Myocyte (in vitro differentiated cells): Measurements from ENCODE around the gene SYT11. TPM values are rescaled to one million over a fixed set of nuclear protein-coding genes. Genes with fewer than 3 reads are reported as not detected.
A peak's percentile ranks its signal among the peaks of the same experiment; 100 is the strongest.
"Not testable (repeated sequence)": the region's sequence is repeated elsewhere in the genome, so short reads cannot be mapped to it uniquely, and the experiment has no call there.

Source experiments
- DNase-seq: peaks from one replicate; pipeline ENCODE4 v3.0.0-alpha.2; 2012; ENCODE audit warnings: low read depth
- total RNA-seq: library from RNA; depleted of rRNA; stranded (reverse); fragments of >200 nt; gene quantifications from 2 replicates; pipeline ENCODE4 v1.2.3, GENCODE V29; 2014

The SYT11 gene
- total RNA-seq, 1 donor from 2014 or later, result 7.4 TPM

- peak; percentile 80 for DNase-seq
These were observed 809 bp downstream of the SYT11 start for GRCh38 chr1:155859881-155860871.

GRCh38 chr1:155860970-155861510, 1.7 kb downstream of the SYT11 start:
- DNase-seq, result no peak

GRCh38 chr1:155861896-155862295, 2.5 kb downstream of the SYT11 start:
- DNase-seq, result no peak

- peak; percentile 64 for DNase-seq
These were observed 5.0 kb downstream of the SYT11 start for GRCh38 chr1:155864393-155864792.

- DNase-seq, result no peak
These were observed 8.4 kb downstream of the SYT11 start for GRCh38 chr1:155867766-155868165.

- DNase-seq, result peak; percentile 63
These were observed 12.0 kb downstream of the SYT11 start for GRCh38 chr1:155871390-155871789.

- DNase-seq, result no peak
These were observed 13.2 kb downstream of the SYT11 start for GRCh38 chr1:155872527-155872926.

GRCh38 chr1:155873860-155874259, 14.5 kb downstream of the SYT11 start:
- DNase-seq, result no peak

- no peak for DNase-seq
These were observed 18.6 kb downstream of the SYT11 start for GRCh38 chr1:155877945-155878344.

GRCh38 chr1:155880251-155880650, 20.9 kb downstream of the SYT11 start:
- no peak for DNase-seq

- DNase-seq, result no peak
These were observed 21.6 kb downstream of the SYT11 start for GRCh38 chr1:155880950-155881349.

- no peak for DNase-seq
These were observed 22.9 kb downstream of the SYT11 start for GRCh38 chr1:155882235-155882634.

- no peak for DNase-seq
These were observed 23.4 kb downstream of the SYT11 start for GRCh38 chr1:155882766-155883165.

- peak; percentile 59 for DNase-seq
These were observed 24.9 kb downstream of the SYT11 start for GRCh38 chr1:155884031-155884960.

GRCh38 chr1:155884982-155885381, 25.6 kb downstream of the SYT11 start:
- no peak for DNase-seq

- DNase-seq, result peak; percentile 34
These were observed 29.1 kb downstream of the SYT11 start for GRCh38 chr1:155888481-155888880.

- no peak for DNase-seq
These were observed 30.2 kb downstream of the SYT11 start for GRCh38 chr1:155889566-155889965.

- no peak for DNase-seq
These were observed 30.9 kb downstream of the SYT11 start for GRCh38 chr1:155890251-155890650.

GRCh38 chr1:155892796-155893195, 33.4 kb downstream of the SYT11 start:
- peak; percentile 48 for DNase-seq

GRCh38 chr1:155893389-155894142, 34.2 kb downstream of the SYT11 start:
- DNase-seq, result peak; percentile 40

GRCh38 chr1:155895617-155896016, 36.2 kb downstream of the SYT11 start:
- DNase-seq, result not testable (repeated sequence)
